ENCODE results near the gene OR2A2.
"Not testable (repeated sequence)": the region's sequence is repeated elsewhere in the genome, so short reads cannot be mapped to it uniquely, and the experiment has no call there.

Gene OR2A2

GRCh38 chr7:144113651-144114050, 4.3 kb downstream of the OR2A2 start:
- CTCF ChIA-PET, result interaction anchor here (0.8 kb wide), 1 partner anchor 19 kb away, joined by 3 read pairs; no protein-coding TSS in a partner anchor
- DNase-seq (ENCODE audit: extremely low spot score), result no peak
- POLR2A ChIA-PET, result no interaction called here
- TF ChIP-seq FOXM1 (IDR thresholded peaks at IDR 0.05; ENCODE audit: borderline replicate concordance), result no peak

GRCh38 chr7:144118341-144118740, 9.0 kb downstream of the OR2A2 start:
- no peak for DNase-seq (ENCODE audit: extremely low spot score)
- TF ChIP-seq BHLHE40 (IDR thresholded peaks at IDR 0.05; ENCODE audit: borderline replicate concordance) (no peak), ZNF384 (IDR thresholded peaks at IDR 0.05) (no peak), NFRKB (IDR thresholded peaks at IDR 0.05) (no peak)
- ChIA-PET POLR2A (no interaction called here), CTCF (no interaction called here)

- no peak for DNase-seq (ENCODE audit: extremely low spot score)
- ChIA-PET POLR2A (no interaction called here), CTCF (no interaction called here)
- TF ChIP-seq TARDBP (IDR thresholded peaks at IDR 0.05) (no peak), PKNOX1 (IDR thresholded peaks at IDR 0.05) (no peak)
Observed at GRCh38 chr7:144122876-144123275, 13.5 kb downstream of the OR2A2 start, which contains the start of gene OR2A14. OR2A14 (plus strand) TSS chr7:144123176; CDS start chr7:144129113, 5,937 bp downstream.

- TF ChIP-seq PKNOX1 (IDR thresholded peaks at IDR 0.05) (no peak), SP1 (IDR thresholded peaks at IDR 0.05) (no peak), CTBP1 (IDR thresholded peaks at IDR 0.05; ENCODE audit: borderline replicate concordance) (no peak), L3MBTL2 (conservative IDR thresholded peaks at IDR 0.05) (no peak; the same call in 1 of the 2 replicates), SUZ12 (IDR thresholded peaks at IDR 0.05) (no peak), FOXM1 (IDR thresholded peaks at IDR 0.05; ENCODE audit: borderline replicate concordance) (no peak; the same call in 1 of the 2 replicates), TARDBP (IDR thresholded peaks at IDR 0.05) (no peak), ARNT (IDR thresholded peaks at IDR 0.05) (no peak), BHLHE40 (IDR thresholded peaks at IDR 0.05; ENCODE audit: borderline replicate concordance) (no peak), FOXA1 (IDR thresholded peaks at IDR 0.05) (no peak), ELF4 (IDR thresholded peaks at IDR 0.05) (no peak), FOXK2 (IDR thresholded peaks at IDR 0.05) (no peak), HDGF (IDR thresholded peaks at IDR 0.05; ENCODE audit: borderline replicate concordance) (no peak), NFRKB (IDR thresholded peaks at IDR 0.05) (no peak), ZNF384 (IDR thresholded peaks at IDR 0.05) (no peak), LEF1 (IDR thresholded peaks at IDR 0.05; ENCODE audit: borderline replicate concordance) (no peak)
- CTCF ChIA-PET, result interaction anchor here (0.6 to 1.2 kb wide), 18 partner anchors 9 to 978 kb away, joined by 3 to 8 read pairs (median 4); partner anchors contain the start of genes OR2A25 and TCAF1
- POLR2A ChIA-PET, result no interaction called here
- peak; percentile 89 for DNase-seq (ENCODE audit: extremely low spot score)
Observed at GRCh38 chr7:144127714-144128334, 18.4 kb downstream of the OR2A2 start.

- POLR2A ChIA-PET; DNase-seq (ENCODE audit: extremely low spot score); CTCF ChIA-PET: not testable (repeated sequence)
Observed at GRCh38 chr7:144129601-144130000, 20.2 kb downstream of the OR2A2 start.

GRCh38 chr7:144130730-144131129, 21.3 kb downstream of the OR2A2 start:
- ChIA-PET CTCF (no interaction called here), POLR2A (no interaction called here)
- DNase-seq (ENCODE audit: extremely low spot score), result no peak
- no peak for TF ChIP-seq LEF1 (IDR thresholded peaks at IDR 0.05; ENCODE audit: borderline replicate concordance)
- TF ChIP-seq PKNOX1 (IDR thresholded peaks at IDR 0.05), result no peak
- no peak for TF ChIP-seq SP1 (IDR thresholded peaks at IDR 0.05)
- TF ChIP-seq FOXA1 (IDR thresholded peaks at IDR 0.05), result no peak
- TF ChIP-seq NFRKB (IDR thresholded peaks at IDR 0.05), result no peak
- no peak for TF ChIP-seq ZNF384 (IDR thresholded peaks at IDR 0.05)
- no peak for TF ChIP-seq SUZ12 (IDR thresholded peaks at IDR 0.05)

- POLR2A ChIA-PET, result no interaction called here
- no peak for TF ChIP-seq CTBP1 (IDR thresholded peaks at IDR 0.05; ENCODE audit: borderline replicate concordance)
- TF ChIP-seq SUZ12 (IDR thresholded peaks at IDR 0.05), result no peak
- TF ChIP-seq FOXK2 (IDR thresholded peaks at IDR 0.05), result no peak
- no peak for TF ChIP-seq HDGF (IDR thresholded peaks at IDR 0.05; ENCODE audit: borderline replicate concordance)
- no peak for TF ChIP-seq NFRKB (IDR thresholded peaks at IDR 0.05)
- TF ChIP-seq LEF1 (IDR thresholded peaks at IDR 0.05; ENCODE audit: borderline replicate concordance), result no peak
- no peak for TF ChIP-seq FOXM1 (IDR thresholded peaks at IDR 0.05; ENCODE audit: borderline replicate concordance)
- TF ChIP-seq PKNOX1 (IDR thresholded peaks at IDR 0.05), result no peak
- TF ChIP-seq L3MBTL2 (conservative IDR thresholded peaks at IDR 0.05), result no peak
- TF ChIP-seq FOXA1 (IDR thresholded peaks at IDR 0.05), result no peak
- TF ChIP-seq ELF4 (IDR thresholded peaks at IDR 0.05), result no peak
- no peak for TF ChIP-seq ARNT (IDR thresholded peaks at IDR 0.05)
- no peak for TF ChIP-seq ZNF384 (IDR thresholded peaks at IDR 0.05)
- TF ChIP-seq BHLHE40 (IDR thresholded peaks at IDR 0.05; ENCODE audit: borderline replicate concordance), result no peak
- no peak for TF ChIP-seq TARDBP (IDR thresholded peaks at IDR 0.05)
- no peak for TF ChIP-seq SP1 (IDR thresholded peaks at IDR 0.05)
- CTCF ChIA-PET, result no interaction called here
Observed at GRCh38 chr7:144132262-144132661, 22.9 kb downstream of the OR2A2 start.

More at GRCh38 chr7:144132262-144132661, 22.9 kb downstream of the OR2A2 start:
- DNase-seq (ENCODE audit: extremely low spot score), result no peak

Measured in HEK293T (cell line).